CD1c-positive myeloid dendritic cell (primary cell): ENCODE results near the gene HDAC7.
"Not testable (repeated sequence)": the region's sequence is repeated elsewhere in the genome, so short reads cannot be mapped to it uniquely, and the experiment has no call there.

ENCODE experiments used
- DNase-seq: peaks from one replicate; pipeline ENCODE4 v3.0.0-alpha.2; 2016; ENCODE audit errors: extremely low spot score

HDAC7 gene

GRCh38 chr12:47849261-47849660 lies 29.6 kb upstream of the HDAC7 start:
- DNase-seq, result no peak

- no peak for DNase-seq
Observed at GRCh38 chr12:47848853-47849252, 29.1 kb upstream of the HDAC7 start.

- no peak for DNase-seq
Observed at GRCh38 chr12:47846294-47846996, 26.7 kb upstream of the HDAC7 start.

GRCh38 chr12:47845081-47845480 lies 25.4 kb upstream of the HDAC7 start:
- no peak for DNase-seq

- DNase-seq, result no peak
Observed at GRCh38 chr12:47844264-47845019, 24.7 kb upstream of the HDAC7 start.

GRCh38 chr12:47843226-47843980 lies 23.7 kb upstream of the HDAC7 start:
- DNase-seq, result no peak

- not testable (repeated sequence) for DNase-seq
Observed at GRCh38 chr12:47842543-47842942, 22.8 kb upstream of the HDAC7 start.

- no peak for DNase-seq
Observed at GRCh38 chr12:47841910-47842309, 22.2 kb upstream of the HDAC7 start.

GRCh38 chr12:47841501-47841900 lies 21.8 kb upstream of the HDAC7 start:
- no peak for DNase-seq

GRCh38 chr12:47840571-47840970 lies 20.9 kb upstream of the HDAC7 start:
- DNase-seq, result no peak

- no peak for DNase-seq
Observed at GRCh38 chr12:47839214-47839876, 19.6 kb upstream of the HDAC7 start.

- peak; percentile 44 for DNase-seq
Observed at GRCh38 chr12:47838286-47838931, 18.7 kb upstream of the HDAC7 start.

- DNase-seq, result peak; percentile 72
Observed at GRCh38 chr12:47837190-47838171, 17.8 kb upstream of the HDAC7 start.

- DNase-seq, result no peak
Observed at GRCh38 chr12:47835831-47836155, 16.1 kb upstream of the HDAC7 start.

GRCh38 chr12:47835006-47835830 lies 15.5 kb upstream of the HDAC7 start:
- no peak for DNase-seq

- no peak for DNase-seq
Observed at GRCh38 chr12:47834199-47834903, 14.6 kb upstream of the HDAC7 start.

GRCh38 chr12:47833591-47834012 lies 13.9 kb upstream of the HDAC7 start:
- DNase-seq, result no peak

GRCh38 chr12:47832263-47832933 lies 12.7 kb upstream of the HDAC7 start:
- peak; percentile 40 for DNase-seq
